ENCODE measurements around the gene ZCCHC8.

ZCCHC8 gene

DNA sequence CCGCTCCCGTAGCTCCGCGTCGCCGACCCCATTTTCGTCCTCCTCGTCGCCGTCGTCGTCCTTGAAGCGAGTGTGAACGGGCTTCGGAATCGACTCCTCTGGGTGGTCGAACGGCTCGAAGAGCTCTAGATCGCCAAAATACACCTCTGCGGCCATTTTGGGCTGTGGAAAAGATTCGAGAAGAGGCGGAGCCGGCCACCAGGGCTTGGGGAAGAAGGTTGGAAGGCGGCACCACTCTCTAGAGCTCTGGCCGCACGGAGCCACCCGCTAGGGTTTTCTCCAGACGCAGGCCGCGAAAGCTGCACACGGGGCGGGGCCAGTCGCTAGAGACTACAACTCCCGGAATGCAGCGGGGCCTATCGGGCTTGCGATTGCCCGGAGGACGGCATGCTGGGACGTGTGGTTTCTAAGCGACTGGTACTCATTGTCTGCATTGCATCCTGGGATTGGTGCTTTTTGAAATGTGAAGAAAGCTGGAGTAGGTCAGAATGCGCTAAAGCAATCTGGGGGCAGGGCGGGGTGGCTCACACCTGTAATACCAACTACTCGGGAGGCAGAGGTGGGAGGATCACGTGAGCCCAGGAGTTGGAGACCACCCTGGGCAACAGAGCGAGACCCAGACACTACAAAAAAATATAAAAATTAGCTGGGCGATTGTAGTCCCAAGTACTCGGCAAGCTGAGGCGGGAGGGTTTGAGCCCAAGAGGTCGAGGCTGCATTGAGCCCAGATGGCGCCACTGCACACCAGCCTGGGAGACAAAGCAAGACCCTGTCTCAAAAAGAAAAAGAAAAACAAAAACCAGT is at the start of gene ZCCHC8:
Gene ZCCHC8 (minus strand): TSS at position 248 of the 804 bp plus-strand sequence. CDS start 92 bp downstream, at position 156.
- in situ Hi-C loops (cut with HindIII; ENCODE audit: low sequenced_read_pairs), result no loop called here

DNA sequence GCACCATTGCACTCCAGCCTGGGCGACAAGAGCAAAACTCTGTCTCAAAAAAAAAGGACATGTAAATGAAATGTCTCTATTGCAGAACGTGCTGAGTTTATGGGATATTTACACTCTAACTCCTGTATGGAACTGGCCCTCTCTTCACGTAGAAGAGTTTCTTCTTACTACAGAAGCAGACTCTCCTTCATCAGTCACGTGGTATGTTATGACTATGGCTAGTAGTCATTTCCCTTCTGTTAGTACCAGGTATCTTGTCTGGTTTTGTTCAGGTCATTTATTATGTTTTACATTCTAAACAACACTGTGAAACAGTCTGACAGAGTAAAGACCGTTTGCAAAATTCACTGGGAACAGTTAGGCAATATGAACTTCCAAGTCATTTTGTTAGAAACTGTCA is 46.6 kb upstream of the ZCCHC8 start:
- in situ Hi-C loops (cut with HindIII; ENCODE audit: low sequenced_read_pairs), result no loop called here

DNA sequence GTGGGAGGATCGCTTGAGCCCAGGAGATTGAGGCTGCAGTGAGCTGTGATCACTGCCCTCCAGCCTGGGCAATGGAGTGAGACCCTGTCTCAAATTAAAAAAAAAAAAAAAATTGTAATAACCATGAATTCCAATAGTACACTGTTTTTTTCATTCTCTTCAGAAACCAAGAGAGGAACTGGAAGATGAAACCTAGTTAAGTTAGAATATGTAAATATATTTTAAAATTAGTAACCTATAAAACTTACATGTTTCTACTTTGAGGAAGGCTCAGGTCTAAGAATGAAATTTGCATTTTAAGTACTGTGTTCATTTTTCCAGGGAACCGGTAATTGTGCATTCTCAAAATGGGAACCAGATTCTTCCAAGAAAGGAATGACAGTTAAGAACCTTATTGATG is 45.1 kb upstream of the ZCCHC8 start:
- in situ Hi-C loops (cut with HindIII; ENCODE audit: low sequenced_read_pairs), result no loop called here

DNA sequence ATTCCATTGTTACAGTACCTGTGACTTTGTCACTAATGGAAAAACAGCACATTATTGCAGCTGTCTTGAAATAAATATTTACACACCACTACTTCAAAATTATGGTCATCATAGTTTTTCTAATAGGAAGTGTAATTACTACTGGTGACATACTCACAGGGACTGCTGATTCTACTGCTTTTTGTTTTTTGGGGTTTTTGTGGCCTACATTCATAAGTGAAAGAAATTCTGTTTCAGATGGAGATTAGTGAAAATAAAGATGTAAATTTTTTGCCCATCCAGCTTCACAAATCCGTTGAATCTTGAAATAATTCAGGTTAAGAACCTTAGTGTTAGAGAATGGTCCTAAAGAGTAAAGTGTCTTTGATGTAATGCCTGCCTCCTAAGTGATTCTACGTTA is 43.8 kb upstream of the ZCCHC8 start:
- in situ Hi-C loops (cut with HindIII; ENCODE audit: low sequenced_read_pairs), result no loop called here

DNA sequence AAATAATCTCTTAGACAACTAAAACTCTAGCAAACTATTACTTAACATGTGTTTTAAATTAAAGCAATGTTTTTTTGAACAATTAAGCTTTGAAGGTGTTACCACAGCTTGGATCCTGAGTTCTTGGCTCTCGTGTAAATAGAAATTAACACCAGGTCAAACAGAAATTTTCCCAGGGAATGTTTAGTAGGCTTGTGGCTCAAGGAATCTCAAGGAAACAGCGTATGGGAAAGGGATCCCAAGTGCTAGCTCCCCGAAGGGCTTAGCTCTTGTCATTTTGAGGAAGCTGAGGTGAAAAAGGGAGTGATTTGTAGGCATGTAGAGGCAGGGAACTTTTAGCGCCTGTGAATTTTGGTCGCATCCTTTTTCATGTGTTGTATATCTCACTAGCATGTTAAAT is 37.8 kb upstream of the ZCCHC8 start:
- in situ Hi-C loops (cut with HindIII; ENCODE audit: low sequenced_read_pairs), result no loop called here

DNA sequence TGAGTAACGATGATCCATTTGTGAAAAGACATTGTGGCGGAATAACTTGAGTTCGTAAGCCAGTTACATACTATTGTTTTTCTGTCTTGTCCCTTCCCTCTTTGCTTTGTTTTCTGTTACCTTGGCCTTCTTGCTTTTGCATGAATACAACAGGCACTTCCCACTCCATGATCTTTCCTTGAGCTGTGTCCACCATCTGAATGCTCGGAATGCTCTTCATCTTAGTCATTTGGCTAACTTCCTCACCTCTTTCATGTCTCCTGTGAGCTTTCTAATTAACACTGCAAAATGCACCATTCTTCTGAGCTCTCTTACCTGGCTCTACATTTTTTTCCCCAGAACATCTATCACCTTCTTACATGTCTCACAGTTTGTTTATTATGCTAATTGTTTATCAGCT is 36.3 kb upstream of the ZCCHC8 start:
- in situ Hi-C loops (cut with HindIII; ENCODE audit: low sequenced_read_pairs), result no loop called here

DNA sequence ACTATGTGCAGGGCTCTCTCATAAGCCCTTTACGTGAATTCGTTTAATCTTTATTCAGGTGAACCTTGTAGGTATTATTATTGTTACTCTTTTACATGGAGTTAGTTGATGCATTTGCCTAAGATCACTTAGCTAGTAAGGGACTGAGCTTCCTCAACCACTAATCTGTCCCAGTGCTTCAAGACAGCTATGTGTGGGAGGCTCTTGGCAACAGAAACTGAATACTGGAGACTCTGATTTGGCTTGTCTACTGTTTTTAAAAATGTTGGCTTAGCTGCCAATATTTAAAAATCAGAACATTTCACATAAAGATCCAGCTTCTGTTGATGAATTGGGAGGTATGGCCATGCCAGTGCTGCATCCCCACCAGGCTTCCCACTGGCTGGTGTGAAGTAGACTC is 33.1 kb upstream of the ZCCHC8 start:
- in situ Hi-C loops (cut with HindIII; ENCODE audit: low sequenced_read_pairs), result no loop called here

DNA sequence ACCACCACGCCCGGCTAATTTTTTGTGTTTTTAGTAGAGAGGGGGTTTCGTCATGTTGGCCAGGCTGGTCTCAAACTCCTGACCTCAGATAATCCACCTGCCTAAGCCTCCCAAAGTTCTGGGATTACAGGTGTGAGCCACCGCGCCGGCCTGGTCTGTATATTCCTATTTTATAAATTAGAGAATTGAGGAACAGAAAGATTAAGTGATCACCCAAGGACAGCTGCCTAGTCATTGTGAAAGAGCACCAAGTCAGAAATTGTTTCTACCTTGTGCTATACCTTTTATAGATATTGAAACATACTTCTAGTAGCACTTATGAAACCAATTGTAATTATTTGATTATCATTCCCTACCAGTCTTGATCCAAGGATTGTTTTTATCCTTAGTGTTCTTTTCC is 28.3 kb upstream of the ZCCHC8 start:
- in situ Hi-C loops (cut with HindIII; ENCODE audit: low sequenced_read_pairs), result no loop called here

DNA sequence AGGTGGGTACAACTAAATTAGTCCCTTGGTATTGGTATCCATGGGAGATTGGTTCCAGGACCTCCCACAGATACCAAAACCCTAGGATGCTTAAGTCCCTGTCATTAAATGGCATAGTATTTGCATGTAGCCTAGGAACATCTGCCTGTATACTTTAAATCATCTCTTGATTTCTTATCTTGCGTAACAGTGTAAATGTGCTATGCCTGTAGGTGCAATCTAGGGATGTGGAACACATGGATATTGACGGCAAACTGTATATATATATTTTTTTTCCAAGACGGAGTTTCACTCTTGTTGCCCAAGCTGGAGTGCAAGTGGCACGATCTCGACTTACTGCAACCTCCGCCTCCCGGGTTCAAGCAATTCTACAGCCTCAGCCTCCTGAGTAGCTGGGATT is 27.9 kb upstream of the ZCCHC8 start:
- in situ Hi-C loops (cut with HindIII; ENCODE audit: low sequenced_read_pairs), result no loop called here

DNA sequence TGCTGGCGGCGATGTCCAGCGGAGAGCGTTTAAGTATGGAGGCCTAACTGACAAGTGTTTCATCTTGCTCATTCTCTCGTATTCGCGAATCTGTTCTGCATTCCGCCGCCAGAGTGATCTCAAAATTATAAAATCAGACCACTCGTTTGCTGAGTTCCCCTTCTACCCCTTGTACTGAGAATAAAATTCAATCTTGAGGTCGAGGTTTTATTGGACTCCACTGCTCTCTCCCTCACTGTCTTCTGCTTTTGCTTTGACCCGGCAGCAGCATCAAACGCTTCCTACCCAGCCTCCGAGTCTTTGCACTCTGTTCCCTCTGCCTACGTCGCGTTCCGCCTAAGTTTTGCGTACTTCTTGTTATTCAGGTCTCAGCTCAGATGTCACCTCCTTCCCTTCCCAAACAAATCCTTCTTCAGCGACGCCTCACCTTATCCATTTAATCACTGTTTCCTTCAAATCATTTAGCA is 26.8 kb upstream of the ZCCHC8 start:
- in situ Hi-C loops (cut with HindIII; ENCODE audit: low sequenced_read_pairs), result no loop called here

DNA sequence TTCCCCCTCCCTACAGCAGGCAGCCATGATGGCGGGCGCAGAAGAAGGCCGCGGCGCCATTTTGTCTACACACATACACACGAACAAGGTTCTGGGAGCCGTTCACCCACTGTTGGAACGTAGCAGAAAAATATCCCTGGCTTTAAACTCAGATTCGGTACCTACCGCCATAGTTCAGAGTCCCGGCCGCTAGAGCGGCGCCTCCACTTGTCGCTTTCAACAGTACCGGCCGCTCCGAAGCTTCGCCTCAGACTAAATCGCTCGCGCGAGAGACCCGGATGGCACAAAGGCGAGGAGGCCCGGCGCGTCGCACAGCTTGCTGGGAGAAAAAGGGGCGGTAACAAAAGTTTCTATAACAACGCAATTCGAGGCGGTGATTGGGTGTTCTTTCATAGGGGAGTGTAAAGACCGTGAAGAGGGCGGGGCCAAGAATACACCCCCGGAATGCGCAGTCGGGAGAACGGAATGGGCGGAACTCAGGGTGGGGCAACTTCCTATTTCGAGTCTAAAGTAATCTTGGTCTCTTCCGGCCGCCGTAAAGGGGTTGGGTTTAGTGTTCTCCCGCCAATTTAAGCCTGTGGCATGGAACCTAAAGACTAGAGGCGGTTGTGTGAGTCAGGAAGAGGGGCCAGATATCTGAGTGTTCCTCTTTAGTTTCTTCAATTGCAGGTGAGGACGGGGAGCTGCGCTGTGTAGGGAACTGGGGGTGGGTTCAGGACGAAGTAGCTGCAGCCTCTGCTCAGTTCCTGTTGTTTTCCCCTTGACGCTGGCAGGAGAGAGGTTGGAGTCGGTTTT is 26.1 kb upstream of the ZCCHC8 start, which contains the start of the genes KNTC1 and RSRC2:
Gene KNTC1 (plus strand): TSS at position 567 of the 795 bp plus-strand sequence. CDS start 2,815 bp downstream, outside the sequence.
Gene RSRC2 (minus strand): TSS at position 254 of the 795 bp plus-strand sequence. CDS start 83 bp downstream, at position 171.
- in situ Hi-C loops (cut with HindIII; ENCODE audit: low sequenced_read_pairs), result no loop called here

DNA sequence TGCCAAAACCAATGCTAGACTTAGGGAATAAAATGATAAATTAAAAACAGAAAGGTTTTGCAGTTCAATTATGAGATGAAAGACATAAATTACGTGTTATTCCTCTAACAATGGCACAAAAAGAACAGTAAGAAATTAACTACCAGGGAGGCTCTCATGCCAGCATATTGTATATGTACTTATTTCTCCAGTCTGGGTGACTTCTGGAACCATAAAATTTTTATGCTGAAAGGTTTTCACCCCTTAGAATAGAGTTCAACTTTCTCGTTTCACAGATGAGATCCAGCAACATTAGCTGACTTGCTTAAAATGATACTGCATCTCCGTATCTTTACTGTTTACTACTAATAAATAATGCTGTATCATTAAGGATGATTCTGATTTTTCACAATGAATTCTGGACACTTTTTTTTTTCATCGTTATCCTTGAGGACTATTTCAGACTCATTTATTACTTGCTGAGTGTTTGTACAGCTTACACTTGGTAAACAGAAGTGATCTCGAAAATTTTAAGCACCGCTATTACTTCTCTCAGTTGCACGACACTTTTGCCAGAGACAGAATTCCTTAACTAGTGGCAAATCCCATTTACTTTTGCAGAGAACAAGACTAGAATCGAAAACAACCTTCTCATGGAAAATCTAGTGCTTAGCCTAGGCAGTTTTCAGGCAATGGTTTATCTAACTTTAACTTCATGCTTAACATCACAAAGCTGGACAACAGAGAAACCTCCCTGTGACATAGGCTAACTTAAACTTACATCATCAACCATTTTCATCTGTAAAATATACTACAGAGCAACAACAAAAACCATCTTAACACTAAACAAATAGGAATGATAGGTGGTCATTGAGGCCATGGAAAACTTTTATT is 23.4 kb upstream of the ZCCHC8 start:
- in situ Hi-C loops (cut with HindIII; ENCODE audit: low sequenced_read_pairs), result no loop called here

DNA sequence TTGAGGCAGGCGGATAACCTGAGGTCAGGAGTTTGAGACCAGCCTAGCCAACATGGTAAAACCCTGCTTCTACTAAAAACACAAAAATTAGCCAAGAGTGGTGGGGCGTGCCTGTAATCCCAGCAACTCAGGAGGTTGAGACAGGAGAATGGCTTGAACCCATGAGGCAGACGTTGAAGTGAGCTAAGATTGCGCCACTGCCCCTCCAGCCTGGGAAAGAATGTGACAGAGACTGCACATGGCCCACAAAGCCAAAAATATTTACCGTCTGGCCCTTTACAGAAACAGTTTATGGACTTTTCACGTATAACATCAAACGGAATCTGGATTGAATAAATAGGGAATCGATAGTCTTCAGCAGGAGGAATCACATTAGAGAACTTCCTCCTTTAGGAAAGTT is 22.5 kb upstream of the ZCCHC8 start:
- in situ Hi-C loops (cut with HindIII; ENCODE audit: low sequenced_read_pairs), result no loop called here

DNA sequence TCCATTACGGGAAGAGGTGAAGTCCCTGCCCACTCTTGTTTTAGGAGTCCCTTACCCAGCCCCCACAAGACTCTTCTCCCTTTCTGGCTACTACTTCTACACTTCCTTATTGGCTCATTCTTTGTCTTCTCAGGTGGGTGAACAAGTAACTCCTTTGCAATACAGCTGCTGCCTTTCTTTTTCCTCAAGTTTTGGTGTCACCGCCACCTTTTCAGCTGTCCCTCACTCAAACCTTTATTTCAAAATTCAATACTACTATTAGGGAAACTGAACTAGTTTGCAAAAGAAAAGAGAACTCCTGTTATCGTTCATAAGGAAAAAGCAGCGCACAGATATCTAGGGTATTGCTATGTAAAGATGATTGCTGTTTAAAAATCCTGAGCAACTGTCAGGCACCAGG is 19.9 kb upstream of the ZCCHC8 start:
- in situ Hi-C loops (cut with HindIII; ENCODE audit: low sequenced_read_pairs), result no loop called here

DNA sequence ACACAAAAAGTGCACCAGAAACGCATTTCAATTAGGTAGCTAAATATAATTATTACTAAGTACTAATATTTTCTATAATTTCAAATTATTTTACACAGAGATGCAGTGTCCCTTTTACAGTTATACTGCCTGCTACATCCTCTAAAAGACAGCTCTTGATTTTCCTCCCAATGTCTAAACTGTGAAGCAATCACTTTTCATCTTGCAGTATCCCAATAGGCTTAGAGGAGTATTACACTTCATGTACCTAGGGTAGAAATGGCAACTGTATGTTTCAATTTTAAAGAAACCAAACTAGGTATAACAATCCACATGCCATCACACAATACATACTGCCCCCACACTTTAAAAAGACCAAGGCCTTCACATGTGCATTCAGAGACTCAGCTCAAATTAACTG is 18.7 kb upstream of the ZCCHC8 start:
- in situ Hi-C loops (cut with HindIII; ENCODE audit: low sequenced_read_pairs), result no loop called here

DNA sequence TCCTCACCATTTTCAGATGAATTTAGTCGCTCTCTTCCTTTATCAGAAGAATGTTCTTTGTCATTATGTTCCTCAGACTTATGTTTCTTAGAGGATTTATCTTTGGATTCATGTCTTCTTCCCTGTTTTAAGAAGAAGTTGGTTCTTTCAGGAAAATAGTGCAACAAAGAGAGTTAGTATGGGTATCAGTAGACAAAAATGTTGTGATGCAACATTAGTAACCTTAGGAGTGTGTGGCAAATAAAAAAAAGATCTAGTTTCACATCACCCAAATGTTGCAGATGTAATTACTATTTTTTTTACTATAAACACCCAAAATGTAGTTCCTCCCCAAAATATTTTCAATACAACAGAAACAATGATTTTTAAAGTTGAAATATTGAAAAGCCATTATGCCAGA is 18.2 kb upstream of the ZCCHC8 start:
- in situ Hi-C loops (cut with HindIII; ENCODE audit: low sequenced_read_pairs), result no loop called here

DNA sequence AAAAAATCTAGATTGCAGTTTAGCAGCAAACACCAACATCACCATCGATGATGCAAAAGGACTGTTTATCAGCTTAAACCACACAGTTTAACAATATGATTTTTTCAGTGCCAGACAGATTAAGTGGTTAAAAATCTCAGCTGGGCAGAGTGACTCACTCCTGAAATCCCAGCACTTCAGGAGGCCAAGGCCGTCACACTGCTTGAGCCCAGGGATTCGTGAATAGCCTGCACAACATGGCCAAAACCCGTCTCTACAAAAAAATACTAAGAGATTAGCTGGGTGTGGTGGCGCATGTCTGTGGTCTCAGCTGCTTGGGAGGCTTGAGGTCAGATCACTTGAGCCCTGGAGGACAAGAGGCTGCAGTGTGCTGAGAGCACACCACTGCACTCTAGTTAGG is 17.1 kb upstream of the ZCCHC8 start:
- in situ Hi-C loops (cut with HindIII; ENCODE audit: low sequenced_read_pairs), result no loop called here

DNA sequence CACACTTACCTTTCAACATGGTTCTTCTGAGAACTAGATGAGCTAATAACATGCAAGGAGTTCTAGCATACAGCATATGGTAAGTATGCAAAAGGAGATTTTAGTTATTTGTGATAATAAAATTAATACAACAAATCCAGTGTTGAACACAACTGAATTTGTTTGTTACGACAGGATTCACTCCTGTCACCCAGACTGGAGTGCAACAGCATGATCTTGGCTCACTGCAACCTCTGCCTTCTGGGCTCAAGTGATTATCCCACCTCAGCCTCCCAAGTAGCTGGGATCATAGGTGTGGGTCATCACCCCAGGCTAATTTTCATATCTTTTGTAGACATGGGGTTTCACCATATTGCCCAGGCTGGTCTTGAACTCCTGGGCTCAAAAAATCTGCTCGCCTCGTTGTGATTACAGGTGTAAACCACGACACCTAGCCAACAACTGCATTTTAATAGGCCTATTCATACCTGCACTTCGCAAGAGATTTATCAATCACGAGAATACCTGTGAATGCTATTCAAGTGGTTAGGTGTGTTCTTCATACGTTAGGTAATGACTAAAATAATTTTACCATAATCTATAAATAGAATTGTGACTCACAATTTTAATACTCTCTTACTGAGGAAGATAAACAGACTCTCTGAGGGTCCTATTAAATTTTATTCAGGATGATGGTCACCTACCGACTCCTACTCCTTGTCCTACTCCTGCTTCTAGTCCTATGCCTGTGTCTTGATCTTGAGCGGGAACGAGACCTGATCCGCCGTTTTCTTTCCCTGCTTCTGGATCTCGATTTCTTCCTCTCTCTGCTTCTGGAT is 16.0 kb upstream of the ZCCHC8 start:
- in situ Hi-C loops (cut with HindIII; ENCODE audit: low sequenced_read_pairs), result no loop called here

DNA sequence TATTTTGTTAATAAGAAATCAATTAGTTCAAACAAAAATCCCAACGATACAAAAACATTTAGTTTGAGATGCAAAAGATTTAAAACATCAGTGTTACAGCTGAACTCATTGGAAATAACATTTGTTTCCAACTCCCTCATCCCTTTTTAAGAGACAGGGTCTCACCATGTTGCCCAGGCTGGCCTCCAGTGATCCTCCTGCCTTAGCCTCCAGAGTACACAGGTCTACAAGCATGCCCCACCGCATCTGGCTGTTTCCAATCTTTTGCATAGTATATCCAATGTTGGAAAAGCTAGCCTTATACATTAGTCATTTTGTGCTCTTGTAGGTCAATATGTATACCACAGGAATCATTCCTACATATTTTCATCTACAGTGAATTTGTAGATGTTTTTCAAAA is 14.5 kb upstream of the ZCCHC8 start:
- in situ Hi-C loops (cut with HindIII; ENCODE audit: low sequenced_read_pairs), result no loop called here

DNA sequence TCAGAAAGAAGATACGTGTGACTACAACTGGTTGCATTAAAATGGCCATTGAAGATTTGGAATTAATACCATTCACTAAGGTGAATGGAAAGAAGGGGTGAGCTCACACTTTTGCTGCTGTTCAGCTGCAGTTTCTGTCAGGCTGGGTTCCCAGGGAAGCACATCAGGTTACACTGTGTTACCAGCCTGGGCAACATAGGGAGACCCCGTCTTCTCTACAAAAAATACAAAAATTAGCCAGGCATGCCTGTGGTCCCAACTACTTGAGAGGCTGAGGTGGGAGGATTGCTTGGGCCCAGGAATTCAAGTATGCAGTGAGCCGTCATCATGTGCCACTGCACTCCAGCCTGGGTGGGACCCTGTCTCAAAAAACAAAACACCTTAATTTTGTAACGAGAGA is 12.9 kb upstream of the ZCCHC8 start:
- in situ Hi-C loops (cut with HindIII; ENCODE audit: low sequenced_read_pairs), result no loop called here

All from DLD1 (cell line).